Measurements from ENCODE around the gene CHSY3. TPM values are rescaled to one million over a fixed set of nuclear protein-coding genes. Genes with fewer than 3 reads are reported as not detected.

Gene CHSY3
- total and polyA plus RNA-seq, 2 experiments from 2014 or later: 0.29 to 2.4 TPM

DNA sequence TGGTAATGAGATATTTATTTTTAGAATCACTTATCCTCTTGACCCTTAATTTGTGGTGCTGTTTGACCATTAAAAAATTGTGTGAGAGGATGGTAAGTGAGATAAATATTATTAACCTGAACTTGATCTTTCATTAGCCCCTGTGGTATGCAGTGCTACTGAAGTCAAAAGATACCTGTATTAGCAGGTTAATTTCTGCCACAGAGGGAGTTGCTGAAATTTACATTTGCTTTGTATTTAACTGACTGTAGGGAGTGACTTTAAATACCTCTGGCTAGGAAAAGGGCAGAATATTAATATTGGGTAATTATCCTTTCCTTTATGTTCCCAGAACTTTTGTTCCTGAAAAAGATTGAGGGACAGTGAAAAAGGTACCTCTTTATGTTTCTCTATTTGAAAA lies 133.6 kb downstream of the CHSY3 start:
- no peak for DNase-seq
- no peaks in the 10 kb centered on the region for H3K79me2 ChIP-seq (ENCODE audit: insufficient read depth)
- no peaks in the 10 kb centered on the region for H3K27me3 ChIP-seq (replicated peaks; ENCODE audit: insufficient read depth)
- TF ChIP-seq EZH2phosphoT487 (IDR thresholded peaks at IDR 0.05; ENCODE audit: insufficient read depth, low read depth): no peak
- no peak for TF ChIP-seq EZH2 (IDR thresholded peaks at IDR 0.05; ENCODE audit: insufficient read depth, poor library complexity, severe bottlenecking)
- no peak overlapping the region for H3K4me3 ChIP-seq
- no peak overlapping the region for H3K4me2 ChIP-seq (ENCODE audit: unreplicated experiment)
- no peaks in the 10 kb centered on the region for H3K9me3 ChIP-seq (ENCODE audit: low read depth)
- H4K20me1 ChIP-seq (ENCODE audit: insufficient read depth): no peaks in the 10 kb centered on the region
- no peak overlapping the region for H3K27ac ChIP-seq
- in situ Hi-C loops (cut with MboI): no loop called here
- H3F3A ChIP-seq (ENCODE audit: insufficient read depth): no peaks in the 10 kb centered on the region
- no peak overlapping the region for H3K9ac ChIP-seq
- H3K9me2 ChIP-seq (ENCODE audit: insufficient read depth): no peaks in the 10 kb centered on the region
- H3K4me1 ChIP-seq (ENCODE audit: insufficient read depth): no peaks in the 10 kb centered on the region
- H2AFZ ChIP-seq: no peak overlapping the region
- no peaks in the 10 kb centered on the region for H3K36me3 ChIP-seq (ENCODE audit: low read depth)

DNA sequence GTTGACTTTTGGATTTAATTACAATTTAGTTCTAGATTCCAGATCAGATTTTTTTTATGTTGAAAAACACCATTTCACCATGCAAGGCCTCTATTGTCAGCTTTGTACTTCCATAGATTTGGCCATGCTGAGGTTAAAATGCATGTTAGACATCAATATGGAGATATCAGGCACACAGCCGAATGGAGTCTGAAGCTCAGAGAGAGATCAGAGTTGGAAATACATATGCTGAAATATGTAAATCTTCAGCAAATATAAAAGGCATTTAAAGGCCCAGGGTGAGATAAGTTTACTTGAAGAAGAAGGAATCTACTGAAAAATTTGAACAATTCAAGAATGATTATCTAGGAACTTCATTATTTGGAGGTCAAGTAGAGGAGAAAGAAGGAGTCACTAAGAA lies 139.6 kb downstream of the CHSY3 start:
- Histone ChIP-seq H3K9me2 (ENCODE audit: insufficient read depth) (no peaks in the 10 kb centered on the region), H3K4me2 (ENCODE audit: unreplicated experiment) (no peak overlapping the region), H3K4me1 (ENCODE audit: insufficient read depth) (no peaks in the 10 kb centered on the region), H3K36me3 (ENCODE audit: low read depth) (no peaks in the 10 kb centered on the region), H3K9ac (no peak overlapping the region), H4K20me1 (ENCODE audit: insufficient read depth) (no peaks in the 10 kb centered on the region), H3K27ac (no peak overlapping the region), H2AFZ (no peak overlapping the region), H3K27me3 (replicated peaks; ENCODE audit: insufficient read depth) (no peaks in the 10 kb centered on the region), H3K9me3 (ENCODE audit: low read depth) (no peaks in the 10 kb centered on the region), H3K79me2 (ENCODE audit: insufficient read depth) (no peaks in the 10 kb centered on the region), H3K4me3 (no peak overlapping the region), H3F3A (ENCODE audit: insufficient read depth) (no peaks in the 10 kb centered on the region)
- 81 to 88% methylated on average over 1 of the region's 1 CpG for WGBS, 2 experiments (ENCODE audit: low coverage in 1 of 2, low lambda C conversion rate in 2 of 2, missing lambda C conversion rate in 2 of 2)
- TF ChIP-seq EZH2phosphoT487 (IDR thresholded peaks at IDR 0.05; ENCODE audit: insufficient read depth, low read depth): no peak
- TF ChIP-seq EZH2 (IDR thresholded peaks at IDR 0.05; ENCODE audit: insufficient read depth, poor library complexity, severe bottlenecking): no peak
- in situ Hi-C loops (cut with MboI): no loop called here
- no peak for DNase-seq

DNA sequence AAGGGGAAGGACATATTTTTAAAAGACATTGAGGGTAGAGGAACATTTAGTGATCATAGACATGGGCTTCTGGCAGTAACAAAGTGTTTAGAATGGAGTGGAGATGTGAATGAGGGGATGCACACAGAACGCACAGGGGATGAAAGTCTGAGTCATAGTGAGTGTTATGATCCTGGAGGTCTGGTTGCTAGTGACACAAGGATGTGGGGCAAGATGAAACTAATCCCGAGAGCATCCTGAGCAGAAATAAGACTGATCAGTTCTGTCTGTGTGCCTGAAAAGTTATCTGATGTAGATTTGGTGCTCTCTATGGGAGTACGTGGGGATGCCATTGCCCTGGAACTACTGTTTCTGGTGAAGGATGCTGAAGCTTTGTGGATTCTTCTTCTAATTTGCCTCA lies 141.1 kb downstream of the CHSY3 start:
- Histone ChIP-seq H3K4me3 (no peak overlapping the region), H3K9me3 (ENCODE audit: low read depth) (no peaks in the 10 kb centered on the region), H3K4me1 (ENCODE audit: insufficient read depth) (no peaks in the 10 kb centered on the region), H2AFZ (no peak overlapping the region), H4K20me1 (ENCODE audit: insufficient read depth) (no peaks in the 10 kb centered on the region), H3K9ac (no peak overlapping the region), H3K4me2 (ENCODE audit: unreplicated experiment) (no peak overlapping the region), H3K27ac (no peak overlapping the region), H3K36me3 (ENCODE audit: low read depth) (no peaks in the 10 kb centered on the region), H3K27me3 (replicated peaks; ENCODE audit: insufficient read depth) (no peaks in the 10 kb centered on the region), H3K9me2 (ENCODE audit: insufficient read depth) (peaks cover 4% of the 10 kb centered on the region; the same call in 1 of the 2 replicates), H3K79me2 (ENCODE audit: insufficient read depth) (no peaks in the 10 kb centered on the region), H3F3A (ENCODE audit: insufficient read depth) (no peaks in the 10 kb centered on the region)
- 50 to 59% methylated on average over 3 of the region's 3 CpGs for WGBS, 2 experiments (ENCODE audit: low coverage in 1 of 2, low lambda C conversion rate in 2 of 2, missing lambda C conversion rate in 2 of 2)
- DNase-seq: no peak
- TF ChIP-seq EZH2phosphoT487 (IDR thresholded peaks at IDR 0.05; ENCODE audit: insufficient read depth, low read depth): no peak
- no peak for TF ChIP-seq EZH2 (IDR thresholded peaks at IDR 0.05; ENCODE audit: insufficient read depth, poor library complexity, severe bottlenecking)
- in situ Hi-C loops (cut with MboI): no loop called here

DNA sequence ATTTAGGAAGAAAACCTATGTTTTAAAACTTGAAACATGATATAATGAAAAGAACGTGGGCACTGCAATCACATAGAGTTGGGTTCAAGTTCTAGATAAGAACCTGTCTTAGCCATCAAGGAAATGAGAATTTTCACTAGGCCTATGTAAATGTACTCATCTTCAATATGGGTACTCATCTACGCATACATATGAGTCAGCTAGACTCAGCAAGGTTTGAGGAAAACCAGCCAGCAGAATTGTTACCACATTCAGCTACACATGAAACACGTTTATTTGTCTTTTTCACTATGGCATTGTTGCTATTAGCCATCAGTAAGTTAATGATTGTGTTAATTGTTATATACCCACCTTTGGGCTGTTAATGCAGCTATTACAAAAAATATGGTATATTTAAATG lies 146.3 kb downstream of the CHSY3 start:
- H3K4me3 ChIP-seq: no peak overlapping the region
- H3K4me2 ChIP-seq (ENCODE audit: unreplicated experiment): no peak overlapping the region
- no peak overlapping the region for H3K9ac ChIP-seq
- no peak for DNase-seq
- TF ChIP-seq EZH2 (IDR thresholded peaks at IDR 0.05; ENCODE audit: insufficient read depth, poor library complexity, severe bottlenecking) (no peak), EZH2phosphoT487 (IDR thresholded peaks at IDR 0.05; ENCODE audit: insufficient read depth, low read depth) (no peak)
- H3K27ac ChIP-seq: no peak overlapping the region
- in situ Hi-C loops (cut with MboI): no loop called here
- H2AFZ ChIP-seq: no peak overlapping the region
- H3K9me2 ChIP-seq (ENCODE audit: insufficient read depth): peaks cover 4% of the 10 kb centered on the region; the same call in 1 of the 2 replicates
- H3K79me2 ChIP-seq (ENCODE audit: insufficient read depth): no peaks in the 10 kb centered on the region
- H3K36me3 ChIP-seq (ENCODE audit: low read depth): no peaks in the 10 kb centered on the region
- no peaks in the 10 kb centered on the region for H4K20me1 ChIP-seq (ENCODE audit: insufficient read depth)
- no peaks in the 10 kb centered on the region for H3K9me3 ChIP-seq (ENCODE audit: low read depth)
- whole genome bisulfite sequencing, 2 experiments (ENCODE audit: low coverage in 1 of 2, low lambda C conversion rate in 2 of 2, missing lambda C conversion rate in 2 of 2): 68 to 74% methylated on average over 3 of the region's 3 CpGs
- H3K27me3 ChIP-seq (replicated peaks; ENCODE audit: insufficient read depth): no peaks in the 10 kb centered on the region
- H3F3A ChIP-seq (ENCODE audit: insufficient read depth): no peaks in the 10 kb centered on the region
- 0 out of 2 replicates have a peak, but pooled peaks cover 3% of the 10 kb centered on the region for H3K4me1 ChIP-seq (ENCODE audit: insufficient read depth)

DNA sequence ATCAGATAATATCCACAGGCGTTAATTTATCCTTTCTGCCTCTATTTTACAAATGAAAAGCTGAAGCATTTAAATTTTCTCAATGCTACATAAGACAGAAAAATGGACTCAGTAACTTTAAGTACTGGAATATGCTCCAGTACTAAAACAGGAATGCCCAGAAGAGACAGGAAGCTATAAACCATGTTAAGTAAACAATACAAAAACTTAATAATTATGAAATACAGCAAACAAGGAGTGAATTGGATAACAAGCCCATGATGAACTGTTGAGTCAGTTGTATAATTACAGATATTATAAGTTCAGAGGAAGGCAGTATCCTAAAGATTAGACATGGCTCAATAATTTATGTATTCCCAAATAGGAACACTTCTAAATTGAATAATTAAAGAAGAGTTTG lies 148.5 kb downstream of the CHSY3 start:
- no peak for DNase-seq
- 82 to 83% methylated on average over 1 of the region's 1 CpG for WGBS, 2 experiments (ENCODE audit: low coverage in 1 of 2, low lambda C conversion rate in 2 of 2, missing lambda C conversion rate in 2 of 2)
- H3K9me3 ChIP-seq (ENCODE audit: low read depth): no peaks in the 10 kb centered on the region

More for the DNA sequence above, 148.5 kb downstream of the CHSY3 start:
- Histone ChIP-seq H3K79me2 (ENCODE audit: insufficient read depth) (no peaks in the 10 kb centered on the region), H3K4me1 (ENCODE audit: insufficient read depth) (0 out of 2 replicates have a peak, but pooled peaks cover 3% of the 10 kb centered on the region), H3K27me3 (replicated peaks; ENCODE audit: insufficient read depth) (no peaks in the 10 kb centered on the region), H3K9ac (no peak overlapping the region), H2AFZ (no peak overlapping the region), H3K9me2 (ENCODE audit: insufficient read depth) (peaks cover 4% of the 10 kb centered on the region; the same call in 1 of the 2 replicates), H3K36me3 (ENCODE audit: low read depth) (no peaks in the 10 kb centered on the region), H4K20me1 (ENCODE audit: insufficient read depth) (no peaks in the 10 kb centered on the region), H3F3A (ENCODE audit: insufficient read depth) (no peaks in the 10 kb centered on the region), H3K4me2 (ENCODE audit: unreplicated experiment) (no peak overlapping the region), H3K4me3 (no peak overlapping the region), H3K27ac (no peak overlapping the region)
- no peak for TF ChIP-seq EZH2phosphoT487 (IDR thresholded peaks at IDR 0.05; ENCODE audit: insufficient read depth, low read depth)
- no peak for TF ChIP-seq EZH2 (IDR thresholded peaks at IDR 0.05; ENCODE audit: insufficient read depth, poor library complexity, severe bottlenecking)
- in situ Hi-C loops (cut with MboI): no loop called here
